ENCODE results near the gene HOXB8. TPM values are rescaled to one million over a fixed set of nuclear protein-coding genes. Genes with fewer than 3 reads are reported as not detected.
A peak's percentile ranks its signal among the peaks of the same experiment; 100 is the strongest.

The HOXB8 gene
- total RNA-seq, 1 donor from 2014 or later, result not detected

GRCh38 chr17:48583708-48584222 is 31.3 kb downstream of the HOXB8 start:
- Mint-ChIP-seq H3K4me3 (ENCODE audit: unreplicated experiment) (no peak overlapping the region), H3K27me3 (ENCODE audit: unreplicated experiment) (peaks cover 76% of the 10 kb centered on the region), H3K4me1 (ENCODE audit: low read depth, unreplicated experiment) (peaks cover 9% of the 10 kb centered on the region), H3K9me3 (ENCODE audit: unreplicated experiment) (peaks cover 18% of the 10 kb centered on the region), H3K27ac (ENCODE audit: unreplicated experiment) (no peak overlapping the region), H3K36me3 (ENCODE audit: unreplicated experiment) (peaks cover 3% of the 10 kb centered on the region)
- DNase-seq, result no peak
- TF ChIP-seq CTCF (IDR thresholded peaks at IDR 0.05; ENCODE audit: partially characterized antibody, unreplicated experiment), result no peak

GRCh38 chr17:48582750-48583069 is 32.4 kb downstream of the HOXB8 start:
- peaks cover 9% of the 10 kb centered on the region for H3K4me1 Mint-ChIP-seq (ENCODE audit: low read depth, unreplicated experiment)
- TF ChIP-seq CTCF (IDR thresholded peaks at IDR 0.05; ENCODE audit: partially characterized antibody, unreplicated experiment), result no peak
- no peak overlapping the region for H3K27ac Mint-ChIP-seq (ENCODE audit: unreplicated experiment)
- no peak for DNase-seq
- H3K27me3 Mint-ChIP-seq (ENCODE audit: unreplicated experiment), result peaks cover 69% of the 10 kb centered on the region
- H3K9me3 Mint-ChIP-seq (ENCODE audit: unreplicated experiment), result peaks cover 17% of the 10 kb centered on the region
- no peak overlapping the region for H3K4me3 Mint-ChIP-seq (ENCODE audit: unreplicated experiment)
- peaks cover 3% of the 10 kb centered on the region for H3K36me3 Mint-ChIP-seq (ENCODE audit: unreplicated experiment)

- H3K4me1 Mint-ChIP-seq (ENCODE audit: low read depth, unreplicated experiment), result no peaks in the 10 kb centered on the region
- H3K27ac Mint-ChIP-seq (ENCODE audit: unreplicated experiment), result no peak overlapping the region
- H3K27me3 Mint-ChIP-seq (ENCODE audit: unreplicated experiment), result peaks cover 57% of the 10 kb centered on the region
- no peaks in the 10 kb centered on the region for H3K36me3 Mint-ChIP-seq (ENCODE audit: unreplicated experiment)
- no peak for DNase-seq
- no peak for TF ChIP-seq CTCF (IDR thresholded peaks at IDR 0.05; ENCODE audit: partially characterized antibody, unreplicated experiment)
- peaks cover 21% of the 10 kb centered on the region for H3K9me3 Mint-ChIP-seq (ENCODE audit: unreplicated experiment)
- H3K4me3 Mint-ChIP-seq (ENCODE audit: unreplicated experiment), result no peak overlapping the region
These were observed 35.1 kb downstream of the HOXB8 start for GRCh38 chr17:48579760-48580554.

- no peak overlapping the region for H3K4me3 Mint-ChIP-seq (ENCODE audit: unreplicated experiment)
- no peaks in the 10 kb centered on the region for H3K36me3 Mint-ChIP-seq (ENCODE audit: unreplicated experiment)
- peaks cover 58% of the 10 kb centered on the region for H3K27me3 Mint-ChIP-seq (ENCODE audit: unreplicated experiment)
- H3K27ac Mint-ChIP-seq (ENCODE audit: unreplicated experiment), result no peak overlapping the region
- no peak for TF ChIP-seq CTCF (IDR thresholded peaks at IDR 0.05; ENCODE audit: partially characterized antibody, unreplicated experiment)
- no peaks in the 10 kb centered on the region for H3K4me1 Mint-ChIP-seq (ENCODE audit: low read depth, unreplicated experiment)
- peaks cover 21% of the 10 kb centered on the region for H3K9me3 Mint-ChIP-seq (ENCODE audit: unreplicated experiment)
- DNase-seq, result no peak
These were observed 35.7 kb downstream of the HOXB8 start for GRCh38 chr17:48579471-48579759.

GRCh38 chr17:48578616-48579470 is 36.2 kb downstream of the HOXB8 start:
- Mint-ChIP-seq H3K4me3 (ENCODE audit: unreplicated experiment) (peak overlapping the region; percentile 15), H3K9me3 (ENCODE audit: unreplicated experiment) (peaks cover 21% of the 10 kb centered on the region), H3K27me3 (ENCODE audit: unreplicated experiment) (peaks cover 57% of the 10 kb centered on the region), H3K4me1 (ENCODE audit: low read depth, unreplicated experiment) (no peaks in the 10 kb centered on the region), H3K36me3 (ENCODE audit: unreplicated experiment) (no peaks in the 10 kb centered on the region), H3K27ac (ENCODE audit: unreplicated experiment) (no peak overlapping the region)
- TF ChIP-seq CTCF (IDR thresholded peaks at IDR 0.05; ENCODE audit: partially characterized antibody, unreplicated experiment), result no peak
- no peak for DNase-seq
